SK-N-SH (cell line): ENCODE measurements around the gene GZMH.

ENCODE experiments used
- CHD2 ChIP-seq: fragments of 150-350 bp; IDR thresholded peaks from 2 replicates; pipeline ENCODE4 v1.6.1; 2018; ENCODE audit warnings: low read length; ENCODE audit not compliant: partially characterized antibody
- EP300 ChIP-seq, 2 experiments: IDR thresholded peaks; 2 replicates each; pipeline versions ENCODE4 v1.4.0 to v1.6.1; 2012; ENCODE audit warnings: borderline replicate concordance in 1 of 2, low read depth in 1 of 2, low read length in 1 of 2
- FOSL2 ChIP-seq: IDR thresholded peaks from 2 replicates; pipeline ENCODE4 v1.4.0; 2012; ENCODE audit warnings: low read depth, mild to moderate bottlenecking, moderate library complexity, borderline replicate concordance
- GABPA ChIP-seq: IDR thresholded peaks from 2 replicates; pipeline ENCODE4 v1.4.0; 2012; ENCODE audit warnings: low read depth, mild to moderate bottlenecking
- GATA2 ChIP-seq: sonication (generic); formaldehyde crosslinking; IDR thresholded peaks from 2 replicates; pipeline ENCODE4 v1.5.0; 2020; ENCODE audit warnings: mild to moderate bottlenecking, missing genetic modification reagents
- NFIC ChIP-seq: IDR thresholded peaks from 2 replicates; pipeline ENCODE4 v1.4.0; 2012; ENCODE audit warnings: borderline replicate concordance
- RAD21 ChIP-seq: IDR thresholded peaks from 2 replicates; pipeline ENCODE4 v1.6.1; 2012; ENCODE audit warnings: mild to moderate bottlenecking, low read length
- RFX5 ChIP-seq: IDR thresholded peaks from 2 replicates; pipeline ENCODE4 v1.6.1; 2012; ENCODE audit warnings: mild to moderate bottlenecking, improper control_type of control experiment, low read length
- RXRA ChIP-seq: IDR thresholded peaks from 2 replicates; pipeline ENCODE4 v1.4.0; 2012; ENCODE audit warnings: low read depth, mild to moderate bottlenecking, borderline replicate concordance
- TEAD4 ChIP-seq: IDR thresholded peaks from 2 replicates; pipeline ENCODE4 v1.4.0; 2012; ENCODE audit warnings: mild to moderate bottlenecking, borderline replicate concordance; ENCODE audit not compliant: insufficient read depth
- TF ChIP-seq, protein P1 (sequence below): fragments of 200-600 bp; sonication (generic); IDR thresholded peaks from 2 replicates; pipeline ENCODE4 v1.6.1; 2017; ENCODE audit warnings: antibody characterized with exemption, mild to moderate bottlenecking, moderate library complexity
- TF ChIP-seq, protein P2 (sequence below): fragments of 150-350 bp; IDR thresholded peaks from 2 replicates; pipeline ENCODE4 v1.6.1; 2017; ENCODE audit warnings: antibody characterized with exemption, low read length, low read depth, borderline replicate concordance
- TF ChIP-seq, protein P3 (sequence below): fragments of 150-350 bp; IDR thresholded peaks from 2 replicates; pipeline ENCODE4 v1.6.1; 2016; ENCODE audit warnings: mild to moderate bottlenecking, low read depth, low read length
- TF ChIP-seq, protein P4 (sequence below): IDR thresholded peaks from 2 replicates; pipeline ENCODE4 v1.4.0; 2012; ENCODE audit warnings: low read depth, borderline replicate concordance

DNA sequence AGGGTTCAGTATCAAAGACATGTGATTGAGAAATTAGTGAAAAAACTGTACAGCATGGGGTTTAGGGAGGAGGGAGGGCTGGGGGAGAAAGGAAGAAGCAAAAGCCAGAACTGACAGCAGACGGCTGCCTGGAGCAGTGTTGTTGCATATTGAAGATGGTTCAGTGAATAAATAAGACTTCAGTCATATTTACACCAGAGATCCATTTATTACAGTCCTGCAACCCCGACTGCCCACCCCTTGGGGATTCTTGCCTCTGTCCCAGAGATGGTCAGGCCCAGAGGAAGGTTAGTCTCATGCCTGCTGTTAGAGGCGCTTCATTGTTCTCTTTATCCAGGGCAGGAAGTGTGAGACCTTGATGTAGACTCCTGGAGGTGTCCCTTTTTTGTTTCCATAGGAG is 3.2 kb downstream of the GZMH start:
- TF ChIP-seq, protein P1, sequence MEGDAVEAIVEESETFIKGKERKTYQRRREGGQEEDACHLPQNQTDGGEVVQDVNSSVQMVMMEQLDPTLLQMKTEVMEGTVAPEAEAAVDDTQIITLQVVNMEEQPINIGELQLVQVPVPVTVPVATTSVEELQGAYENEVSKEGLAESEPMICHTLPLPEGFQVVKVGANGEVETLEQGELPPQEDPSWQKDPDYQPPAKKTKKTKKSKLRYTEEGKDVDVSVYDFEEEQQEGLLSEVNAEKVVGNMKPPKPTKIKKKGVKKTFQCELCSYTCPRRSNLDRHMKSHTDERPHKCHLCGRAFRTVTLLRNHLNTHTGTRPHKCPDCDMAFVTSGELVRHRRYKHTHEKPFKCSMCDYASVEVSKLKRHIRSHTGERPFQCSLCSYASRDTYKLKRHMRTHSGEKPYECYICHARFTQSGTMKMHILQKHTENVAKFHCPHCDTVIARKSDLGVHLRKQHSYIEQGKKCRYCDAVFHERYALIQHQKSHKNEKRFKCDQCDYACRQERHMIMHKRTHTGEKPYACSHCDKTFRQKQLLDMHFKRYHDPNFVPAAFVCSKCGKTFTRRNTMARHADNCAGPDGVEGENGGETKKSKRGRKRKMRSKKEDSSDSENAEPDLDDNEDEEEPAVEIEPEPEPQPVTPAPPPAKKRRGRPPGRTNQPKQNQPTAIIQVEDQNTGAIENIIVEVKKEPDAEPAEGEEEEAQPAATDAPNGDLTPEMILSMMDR, result no peak
- TF ChIP-seq EP300 (IDR thresholded peaks at IDR 0.05; ENCODE audit: borderline replicate concordance in 1 of 2, low read depth in 1 of 2, low read length in 1 of 2), result no peak
- TF ChIP-seq TEAD4, result no peak
- TF ChIP-seq GABPA, result no peak
- no peak for TF ChIP-seq RXRA
- no peak for TF ChIP-seq RFX5
- TF ChIP-seq, protein P2, sequence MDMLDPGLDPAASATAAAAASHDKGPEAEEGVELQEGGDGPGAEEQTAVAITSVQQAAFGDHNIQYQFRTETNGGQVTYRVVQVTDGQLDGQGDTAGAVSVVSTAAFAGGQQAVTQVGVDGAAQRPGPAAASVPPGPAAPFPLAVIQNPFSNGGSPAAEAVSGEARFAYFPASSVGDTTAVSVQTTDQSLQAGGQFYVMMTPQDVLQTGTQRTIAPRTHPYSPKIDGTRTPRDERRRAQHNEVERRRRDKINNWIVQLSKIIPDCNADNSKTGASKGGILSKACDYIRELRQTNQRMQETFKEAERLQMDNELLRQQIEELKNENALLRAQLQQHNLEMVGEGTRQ, result no peak
- no peak for TF ChIP-seq RAD21
- TF ChIP-seq, protein P3, sequence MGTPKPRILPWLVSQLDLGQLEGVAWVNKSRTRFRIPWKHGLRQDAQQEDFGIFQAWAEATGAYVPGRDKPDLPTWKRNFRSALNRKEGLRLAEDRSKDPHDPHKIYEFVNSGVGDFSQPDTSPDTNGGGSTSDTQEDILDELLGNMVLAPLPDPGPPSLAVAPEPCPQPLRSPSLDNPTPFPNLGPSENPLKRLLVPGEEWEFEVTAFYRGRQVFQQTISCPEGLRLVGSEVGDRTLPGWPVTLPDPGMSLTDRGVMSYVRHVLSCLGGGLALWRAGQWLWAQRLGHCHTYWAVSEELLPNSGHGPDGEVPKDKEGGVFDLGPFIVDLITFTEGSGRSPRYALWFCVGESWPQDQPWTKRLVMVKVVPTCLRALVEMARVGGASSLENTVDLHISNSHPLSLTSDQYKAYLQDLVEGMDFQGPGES, result no peak
- no peak for TF ChIP-seq FOSL2
- TF ChIP-seq CHD2, result no peak
- TF ChIP-seq, protein P4, sequence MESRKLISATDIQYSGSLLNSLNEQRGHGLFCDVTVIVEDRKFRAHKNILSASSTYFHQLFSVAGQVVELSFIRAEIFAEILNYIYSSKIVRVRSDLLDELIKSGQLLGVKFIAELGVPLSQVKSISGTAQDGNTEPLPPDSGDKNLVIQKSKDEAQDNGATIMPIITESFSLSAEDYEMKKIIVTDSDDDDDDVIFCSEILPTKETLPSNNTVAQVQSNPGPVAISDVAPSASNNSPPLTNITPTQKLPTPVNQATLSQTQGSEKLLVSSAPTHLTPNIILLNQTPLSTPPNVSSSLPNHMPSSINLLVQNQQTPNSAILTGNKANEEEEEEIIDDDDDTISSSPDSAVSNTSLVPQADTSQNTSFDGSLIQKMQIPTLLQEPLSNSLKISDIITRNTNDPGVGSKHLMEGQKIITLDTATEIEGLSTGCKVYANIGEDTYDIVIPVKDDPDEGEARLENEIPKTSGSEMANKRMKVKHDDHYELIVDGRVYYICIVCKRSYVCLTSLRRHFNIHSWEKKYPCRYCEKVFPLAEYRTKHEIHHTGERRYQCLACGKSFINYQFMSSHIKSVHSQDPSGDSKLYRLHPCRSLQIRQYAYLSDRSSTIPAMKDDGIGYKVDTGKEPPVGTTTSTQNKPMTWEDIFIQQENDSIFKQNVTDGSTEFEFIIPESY, result no peak
- TF ChIP-seq GATA2, result no peak
- no peak for TF ChIP-seq NFIC
